GM21717 (cell line): ENCODE measurements around the gene SIGLEC8.

Experiments
- ATAC-seq: cut with Tn5 transposase; IDR thresholded peaks from one replicate; pipeline ENCODE4 v1.9.1; 2021; ENCODE audit warnings: mild to moderate bottlenecking, moderate library complexity; ENCODE audit not compliant: unreplicated experiment

Gene SIGLEC8

GRCh38 chr19:51407511-51408131 is 50.6 kb downstream of the SIGLEC8 start:
- no peak for ATAC-seq

GRCh38 chr19:51402117-51402516 is 56.1 kb downstream of the SIGLEC8 start:
- ATAC-seq: no peak
